ENCODE data around the gene LGALS3BP. TPM values are rescaled to one million over a fixed set of nuclear protein-coding genes. Genes with fewer than 3 reads are reported as not detected.
A peak's percentile ranks its signal among the peaks of the same experiment; 100 is the strongest.

The LGALS3BP gene
- total and polyA plus RNA-seq, 2 of the 13 experiments (the other 11 are each of a cell fraction or from before 2014, with no cell fraction given), result 137 to 332 TPM

- TF ChIP-seq, protein P1, sequence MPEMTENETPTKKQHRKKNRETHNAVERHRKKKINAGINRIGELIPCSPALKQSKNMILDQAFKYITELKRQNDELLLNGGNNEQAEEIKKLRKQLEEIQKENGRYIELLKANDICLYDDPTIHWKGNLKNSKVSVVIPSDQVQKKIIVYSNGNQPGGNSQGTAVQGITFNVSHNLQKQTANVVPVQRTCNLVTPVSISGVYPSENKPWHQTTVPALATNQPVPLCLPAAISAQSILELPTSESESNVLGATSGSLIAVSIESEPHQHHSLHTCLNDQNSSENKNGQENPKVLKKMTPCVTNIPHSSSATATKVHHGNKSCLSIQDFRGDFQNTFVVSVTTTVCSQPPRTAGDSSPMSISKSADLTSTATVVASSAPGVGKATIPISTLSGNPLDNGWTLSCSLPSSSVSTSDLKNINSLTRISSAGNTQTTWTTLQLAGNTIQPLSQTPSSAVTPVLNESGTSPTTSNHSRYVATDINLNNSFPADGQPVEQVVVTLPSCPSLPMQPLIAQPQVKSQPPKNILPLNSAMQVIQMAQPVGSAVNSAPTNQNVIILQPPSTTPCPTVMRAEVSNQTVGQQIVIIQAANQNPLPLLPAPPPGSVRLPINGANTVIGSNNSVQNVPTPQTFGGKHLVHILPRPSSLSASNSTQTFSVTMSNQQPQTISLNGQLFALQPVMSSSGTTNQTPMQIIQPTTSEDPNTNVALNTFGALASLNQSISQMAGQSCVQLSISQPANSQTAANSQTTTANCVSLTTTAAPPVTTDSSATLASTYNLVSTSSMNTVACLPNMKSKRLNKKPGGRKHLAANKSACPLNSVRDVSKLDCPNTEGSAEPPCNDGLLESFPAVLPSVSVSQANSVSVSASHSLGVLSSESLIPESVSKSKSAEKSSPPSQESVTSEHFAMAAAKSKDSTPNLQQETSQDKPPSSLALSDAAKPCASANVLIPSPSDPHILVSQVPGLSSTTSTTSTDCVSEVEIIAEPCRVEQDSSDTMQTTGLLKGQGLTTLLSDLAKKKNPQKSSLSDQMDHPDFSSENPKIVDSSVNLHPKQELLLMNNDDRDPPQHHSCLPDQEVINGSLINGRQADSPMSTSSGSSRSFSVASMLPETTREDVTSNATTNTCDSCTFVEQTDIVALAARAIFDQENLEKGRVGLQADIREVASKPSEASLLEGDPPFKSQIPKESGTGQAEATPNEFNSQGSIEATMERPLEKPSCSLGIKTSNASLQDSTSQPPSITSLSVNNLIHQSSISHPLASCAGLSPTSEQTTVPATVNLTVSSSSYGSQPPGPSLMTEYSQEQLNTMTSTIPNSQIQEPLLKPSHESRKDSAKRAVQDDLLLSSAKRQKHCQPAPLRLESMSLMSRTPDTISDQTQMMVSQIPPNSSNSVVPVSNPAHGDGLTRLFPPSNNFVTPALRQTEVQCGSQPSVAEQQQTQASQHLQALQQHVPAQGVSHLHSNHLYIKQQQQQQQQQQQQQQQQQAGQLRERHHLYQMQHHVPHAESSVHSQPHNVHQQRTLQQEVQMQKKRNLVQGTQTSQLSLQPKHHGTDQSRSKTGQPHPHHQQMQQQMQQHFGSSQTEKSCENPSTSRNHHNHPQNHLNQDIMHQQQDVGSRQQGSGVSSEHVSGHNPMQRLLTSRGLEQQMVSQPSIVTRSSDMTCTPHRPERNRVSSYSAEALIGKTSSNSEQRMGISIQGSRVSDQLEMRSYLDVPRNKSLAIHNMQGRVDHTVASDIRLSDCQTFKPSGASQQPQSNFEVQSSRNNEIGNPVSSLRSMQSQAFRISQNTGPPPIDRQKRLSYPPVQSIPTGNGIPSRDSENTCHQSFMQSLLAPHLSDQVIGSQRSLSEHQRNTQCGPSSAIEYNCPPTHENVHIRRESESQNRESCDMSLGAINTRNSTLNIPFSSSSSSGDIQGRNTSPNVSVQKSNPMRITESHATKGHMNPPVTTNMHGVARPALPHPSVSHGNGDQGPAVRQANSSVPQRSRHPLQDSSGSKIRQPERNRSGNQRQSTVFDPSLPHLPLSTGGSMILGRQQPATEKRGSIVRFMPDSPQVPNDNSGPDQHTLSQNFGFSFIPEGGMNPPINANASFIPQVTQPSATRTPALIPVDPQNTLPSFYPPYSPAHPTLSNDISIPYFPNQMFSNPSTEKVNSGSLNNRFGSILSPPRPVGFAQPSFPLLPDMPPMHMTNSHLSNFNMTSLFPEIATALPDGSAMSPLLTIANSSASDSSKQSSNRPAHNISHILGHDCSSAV (CRISPR knock-in tag; IDR thresholded peaks at IDR 0.05; ENCODE audit: borderline replicate concordance), result no peak
- TF ChIP-seq, protein P2, sequence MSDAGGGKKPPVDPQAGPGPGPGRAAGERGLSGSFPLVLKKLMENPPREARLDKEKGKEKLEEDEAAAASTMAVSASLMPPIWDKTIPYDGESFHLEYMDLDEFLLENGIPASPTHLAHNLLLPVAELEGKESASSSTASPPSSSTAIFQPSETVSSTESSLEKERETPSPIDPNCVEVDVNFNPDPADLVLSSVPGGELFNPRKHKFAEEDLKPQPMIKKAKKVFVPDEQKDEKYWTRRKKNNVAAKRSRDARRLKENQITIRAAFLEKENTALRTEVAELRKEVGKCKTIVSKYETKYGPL (CRISPR knock-in tag; IDR thresholded peaks at IDR 0.05), result no peak
- TF ChIP-seq ZNF251 (CRISPR knock-in tag; IDR thresholded peaks at IDR 0.05) (no peak), ZNF703 (CRISPR knock-in tag; IDR thresholded peaks at IDR 0.05; ENCODE audit: borderline replicate concordance) (no peak), YEATS4 (CRISPR knock-in tag; IDR thresholded peaks at IDR 0.05; ENCODE audit: borderline replicate concordance) (peak; percentile 60), FOXK1 (CRISPR knock-in tag; IDR thresholded peaks at IDR 0.05; ENCODE audit: borderline replicate concordance, low read depth) (peak; percentile 86; the same call in 1 of the 2 replicates), ZBTB8A (CRISPR knock-in tag; IDR thresholded peaks at IDR 0.05; ENCODE audit: borderline replicate concordance, low read depth) (no peak), ZNF713 (CRISPR knock-in tag; IDR thresholded peaks at IDR 0.05) (no peak), ZNF563 (CRISPR knock-in tag; IDR thresholded peaks at IDR 0.05) (peak; percentile 54; the same call in 1 of the 2 replicates)
- TF ChIP-seq, protein P3, sequence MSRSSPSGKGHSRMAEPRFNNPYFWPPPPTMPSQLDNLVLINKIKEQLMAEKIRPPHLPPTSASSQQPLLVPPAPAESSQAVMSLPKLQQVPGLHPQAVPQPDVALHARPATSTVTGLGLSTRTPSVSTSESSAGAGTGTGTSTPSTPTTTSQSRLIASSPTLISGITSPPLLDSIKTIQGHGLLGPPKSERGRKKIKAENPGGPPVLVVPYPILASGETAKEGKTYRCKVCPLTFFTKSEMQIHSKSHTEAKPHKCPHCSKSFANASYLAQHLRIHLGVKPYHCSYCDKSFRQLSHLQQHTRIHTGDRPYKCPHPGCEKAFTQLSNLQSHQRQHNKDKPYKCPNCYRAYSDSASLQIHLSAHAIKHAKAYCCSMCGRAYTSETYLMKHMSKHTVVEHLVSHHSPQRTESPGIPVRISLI (CRISPR knock-in tag; IDR thresholded peaks at IDR 0.05; ENCODE audit: borderline replicate concordance), result peak; percentile 100
- TF ChIP-seq, protein P4, sequence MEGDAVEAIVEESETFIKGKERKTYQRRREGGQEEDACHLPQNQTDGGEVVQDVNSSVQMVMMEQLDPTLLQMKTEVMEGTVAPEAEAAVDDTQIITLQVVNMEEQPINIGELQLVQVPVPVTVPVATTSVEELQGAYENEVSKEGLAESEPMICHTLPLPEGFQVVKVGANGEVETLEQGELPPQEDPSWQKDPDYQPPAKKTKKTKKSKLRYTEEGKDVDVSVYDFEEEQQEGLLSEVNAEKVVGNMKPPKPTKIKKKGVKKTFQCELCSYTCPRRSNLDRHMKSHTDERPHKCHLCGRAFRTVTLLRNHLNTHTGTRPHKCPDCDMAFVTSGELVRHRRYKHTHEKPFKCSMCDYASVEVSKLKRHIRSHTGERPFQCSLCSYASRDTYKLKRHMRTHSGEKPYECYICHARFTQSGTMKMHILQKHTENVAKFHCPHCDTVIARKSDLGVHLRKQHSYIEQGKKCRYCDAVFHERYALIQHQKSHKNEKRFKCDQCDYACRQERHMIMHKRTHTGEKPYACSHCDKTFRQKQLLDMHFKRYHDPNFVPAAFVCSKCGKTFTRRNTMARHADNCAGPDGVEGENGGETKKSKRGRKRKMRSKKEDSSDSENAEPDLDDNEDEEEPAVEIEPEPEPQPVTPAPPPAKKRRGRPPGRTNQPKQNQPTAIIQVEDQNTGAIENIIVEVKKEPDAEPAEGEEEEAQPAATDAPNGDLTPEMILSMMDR (CRISPR knock-in tag; IDR thresholded peaks at IDR 0.05), result no peak
Measured at GRCh38 chr17:79009397-79010303, 29.9 kb upstream of the LGALS3BP start, which contains the start of gene CANT1 (continued).

All from HepG2 (cell line).